Gastrocnemius medialis (tissue), 4 donors: ENCODE data around the gene AUTS2. TPM values are rescaled to one million over a fixed set of nuclear protein-coding genes. Genes with fewer than 3 reads are reported as not detected.

ENCODE experiments used
- ATAC-seq, 2 donors: fragments of 150-250 bp; one replicate each; pipeline ENCODE4 v1.9.1; 2016
- DNase-seq, 2 donors: peaks; one replicate each; pipeline ENCODE4 v3.0.0-alpha.2; 2019
- H3K27ac ChIP-seq, 4 donors: fragments of 200-600 bp; sonication (generic); 1 replicate in 1 of 4; 2 replicates in 3 of 4; pipeline ENCODE4 v1.5.1; 2016 to 2018; ENCODE audit warnings: mild to moderate bottlenecking in 2 of 4, moderate library complexity in 1 of 4
- H3K27me3 ChIP-seq, 3 donors: fragments of 200-600 bp; sonication (generic) in 2 of 3; 1 replicate in 1 of 3; 2 replicates in 2 of 3; pipeline versions ENCODE4 v1.5.1 to v1.6.0; 2016 to 2019; ENCODE audit warnings: mild to moderate bottlenecking in 1 of 3, moderate library complexity in 1 of 3
- H3K36me3 ChIP-seq, 2 donors: fragments of 200-600 bp; sonication (generic) in 1 of 2; one replicate each; pipeline ENCODE4 v1.5.1; 2017 to 2018
- H3K4me1 ChIP-seq, 2 donors: fragments of 200-600 bp; sonication (generic) in 1 of 2; one replicate each; pipeline ENCODE4 v1.5.1; 2016 to 2017; ENCODE audit warnings: mild to moderate bottlenecking in 2 of 2
- H3K4me3 ChIP-seq, 4 donors: fragments of 200-600 bp; sonication (generic) in 3 of 4; 1 replicate in 1 of 4; 2 replicates in 3 of 4; pipeline ENCODE4 v1.5.1; 2016 to 2019; ENCODE audit warnings: mild to moderate bottlenecking in 2 of 4
- H3K9me3 ChIP-seq, 3 donors: fragments of 200-600 bp; sonication (generic) in 2 of 3; 1 replicate in 1 of 3; 2 replicates in 2 of 3; pipeline ENCODE4 v1.5.1; 2016 to 2019
- CTCF ChIP-seq, 5 experiments: fragments of 450-650 bp in 3 of 5; fragments of 200-600 bp in 2 of 5; sonication (generic) in 2 of 5; IDR thresholded peaks in 4 of 5; conservative IDR thresholded peaks in 1 of 5; 1 replicate in 4 of 5; 2 replicates in 1 of 5; pipeline ENCODE4 v1.5.1; 2016 to 2019; ENCODE audit warnings: antibody characterized with exemption in 5 of 5, mild to moderate bottlenecking in 3 of 5, moderate library complexity in 3 of 5
- POLR2A ChIP-seq, 2 donors: fragments of 450-650 bp; IDR thresholded peaks; one replicate each; pipeline ENCODE4 v1.6.1; 2017; ENCODE audit warnings: antibody characterized with exemption in 2 of 2, mild to moderate bottlenecking in 2 of 2, moderate library complexity in 2 of 2
- in situ Hi-C, 4 donors: fragments of 200-750 bp; cut with MboI; loops; one replicate each; pipeline versions ENCODE4 v1.15.0 to v1.8.0; 2017; ENCODE audit warnings: low sequenced_read_pairs in 4 of 4
- intact Hi-C: fragments of 100-400 bp; cut with DNase I; formaldehyde crosslinking; loops from one replicate; pipeline ENCODE4 v1.15.1; 2023; ENCODE audit warnings: low total_unique reads
- total RNA-seq, 4 donors: library from RNA; depleted of rRNA; stranded (reverse); fragments of >200 nt; gene quantifications; one replicate each; pipeline versions ENCODE4 v1.1.0 to v1.2.3, GENCODE V29; 2016

The AUTS2 gene
- total RNA-seq, 4 donors from 2014 or later: 2.5 to 16.2 (median 8.5) TPM

- Histone ChIP-seq H3K27me3 (no peaks in the 10 kb centered on the region), H3K9me3 (no peaks in the 10 kb centered on the region), H3K27ac (no peak overlapping the region), H3K36me3 (no peaks in the 10 kb centered on the region), H3K4me3 (no peak overlapping the region), H3K4me1 (no peaks in the 10 kb centered on the region)
- in situ Hi-C loops (no loop called here), intact Hi-C loops (no loop called here)
- TF ChIP-seq CTCF (IDR thresholded peaks at IDR 0.05 in 4 of 5, conservative IDR thresholded peaks at IDR 0.05 in 1 of 5) (no peak), POLR2A (IDR thresholded peaks at IDR 0.05) (no peak)
- ATAC-seq: no peak
- no peak for DNase-seq
These were observed 979.9 kb downstream of the AUTS2 start for GRCh38 chr7:70578131-70578530.

DNA sequence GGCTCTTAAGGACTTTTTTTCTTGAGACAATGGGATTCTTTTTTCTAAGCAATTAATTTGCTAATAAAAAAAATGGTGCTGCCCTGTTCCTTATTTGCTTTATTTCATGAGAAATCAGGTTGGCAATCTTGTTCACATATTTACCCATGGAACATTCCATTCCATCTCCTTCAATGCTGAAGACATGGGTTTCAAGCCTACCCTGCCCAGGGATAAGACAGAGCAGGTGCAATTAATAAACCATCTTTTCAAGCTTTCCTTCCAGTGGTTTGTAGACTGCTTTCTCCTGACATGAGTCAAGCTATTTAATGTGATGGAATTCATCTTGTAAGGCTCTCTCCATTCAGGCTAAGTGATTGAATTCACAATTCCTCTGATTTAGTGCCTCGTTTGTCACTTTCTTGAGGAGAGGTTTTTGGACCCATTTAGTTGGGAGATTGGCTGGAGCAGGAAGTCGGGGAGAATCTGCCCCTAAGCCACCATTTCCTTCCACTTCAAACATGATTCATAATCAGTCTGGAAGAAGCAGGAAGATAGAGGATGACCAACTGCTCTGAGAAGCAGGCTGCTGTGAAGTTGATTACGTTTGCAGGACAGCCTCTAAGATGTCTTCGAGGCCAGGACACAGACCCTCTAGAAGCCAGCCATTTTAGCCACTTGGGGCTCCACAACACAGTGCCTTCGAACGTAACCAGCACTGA is 981.3 kb downstream of the AUTS2 start:
- in situ Hi-C loops: no loop called here

DNA sequence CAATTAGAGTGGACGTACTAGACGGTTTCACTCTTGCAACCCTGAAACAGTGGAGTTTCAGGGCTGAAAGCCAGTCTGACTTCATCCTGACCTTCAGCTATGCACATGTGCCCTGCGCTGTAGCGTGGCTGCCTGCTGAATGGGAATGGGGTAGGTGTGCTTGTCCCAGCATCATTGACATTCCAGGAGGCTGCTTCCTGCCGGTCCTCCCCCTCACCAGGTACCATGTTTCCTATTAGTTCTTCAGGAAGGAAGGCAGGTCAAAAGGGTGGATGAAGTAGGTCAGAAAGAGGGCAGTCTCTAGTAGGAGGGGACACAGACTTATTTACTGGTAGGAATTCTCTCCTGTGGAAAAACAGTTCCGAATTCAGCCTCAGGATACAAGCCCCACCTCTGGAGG is 981.9 kb downstream of the AUTS2 start:
- in situ Hi-C loops (no loop called here), intact Hi-C loops (loop anchor here (5.0 kb wide), 1 partner anchor 117 kb away; no protein-coding TSS in a partner anchor)

More for the DNA sequence above, 981.3 kb downstream of the AUTS2 start:
- Histone ChIP-seq H3K27ac (no peak overlapping the region), H3K27me3 (no peaks in the 10 kb centered on the region), H3K4me1 (peaks cover 5 to 8% of the 10 kb centered on the region in 2 donors), H3K36me3 (no peaks in the 10 kb centered on the region), H3K4me3 (no peak overlapping the region), H3K9me3 (no peaks in the 10 kb centered on the region)
- TF ChIP-seq CTCF (IDR thresholded peaks at IDR 0.05 in 4 of 5, conservative IDR thresholded peaks at IDR 0.05 in 1 of 5) (no peak), POLR2A (IDR thresholded peaks at IDR 0.05) (no peak)
- intact Hi-C loops: loop anchor here (5.0 kb wide), 1 partner anchor 118 kb away; no protein-coding TSS in a partner anchor
- no peak for DNase-seq
- ATAC-seq: no peak

DNA sequence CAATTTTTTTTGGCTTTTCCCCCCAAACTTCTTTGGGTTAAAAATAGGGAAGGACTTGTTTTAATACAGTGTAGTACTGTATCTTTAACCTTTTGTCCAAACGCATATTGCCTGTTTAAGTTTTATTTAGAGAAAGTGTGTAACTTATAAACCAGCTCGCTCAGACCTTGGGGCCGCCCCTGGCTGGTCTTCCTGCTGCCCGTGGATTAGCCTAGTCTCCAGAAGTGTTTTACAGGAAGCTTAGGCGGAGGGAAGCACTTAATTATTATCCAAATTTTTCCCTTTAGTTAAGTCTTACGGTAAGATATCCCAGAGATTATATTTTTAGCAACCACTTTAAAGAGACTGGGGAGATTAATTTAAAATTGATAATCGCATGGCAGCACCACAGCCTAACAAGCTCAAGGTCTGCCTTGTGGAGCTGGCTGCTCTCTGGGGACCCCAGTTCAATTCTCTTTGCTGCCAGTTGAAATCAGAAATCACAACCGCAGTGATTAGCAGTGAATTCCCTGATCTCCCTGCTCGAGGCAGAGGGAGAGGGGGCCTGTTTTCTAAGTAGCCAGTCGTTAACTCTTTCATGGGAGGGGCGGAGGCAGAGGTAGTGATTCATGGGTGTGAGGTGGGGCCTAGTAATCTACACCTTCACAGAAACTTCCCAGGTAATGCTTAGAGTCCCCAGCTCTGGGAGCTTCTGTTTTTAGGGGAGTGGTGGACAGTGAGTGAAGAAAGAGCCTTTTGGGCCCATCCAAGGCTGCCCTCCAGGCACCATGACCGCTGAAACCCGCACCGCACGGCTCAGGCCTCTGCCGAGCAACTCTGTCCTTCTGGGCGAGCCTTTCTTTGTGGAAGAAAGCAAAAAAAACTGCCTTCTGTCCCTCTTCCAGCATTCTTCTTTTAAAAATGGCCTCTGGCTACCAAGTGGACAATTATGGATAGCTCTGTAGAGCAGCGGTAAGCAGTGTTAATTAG is 984.9 kb downstream of the AUTS2 start:
- Histone ChIP-seq H3K27ac (no peak overlapping the region), H3K9me3 (no peaks in the 10 kb centered on the region), H3K27me3 (no peaks in the 10 kb centered on the region), H3K4me3 (no peak overlapping the region), H3K4me1 (peaks cover 5 to 10% of the 10 kb centered on the region in 2 donors), H3K36me3 (no peaks in the 10 kb centered on the region)
- ATAC-seq: no peak
- in situ Hi-C loops (no loop called here), intact Hi-C loops (loop anchor here (5.0 kb wide), 1 partner anchor 114 kb away; no protein-coding TSS in a partner anchor)
- DNase-seq: no peak
- TF ChIP-seq CTCF (IDR thresholded peaks at IDR 0.05 in 4 of 5, conservative IDR thresholded peaks at IDR 0.05 in 1 of 5) (no peak), POLR2A (IDR thresholded peaks at IDR 0.05) (no peak)

More for the DNA sequence above, 981.9 kb downstream of the AUTS2 start:
- H3K9me3 ChIP-seq: no peaks in the 10 kb centered on the region
- DNase-seq (no peak), ATAC-seq (no peak)
- no peaks in the 10 kb centered on the region for H3K27me3 ChIP-seq
- no peak for TF ChIP-seq CTCF (IDR thresholded peaks at IDR 0.05 in 4 of 5, conservative IDR thresholded peaks at IDR 0.05 in 1 of 5)
- no peak for TF ChIP-seq POLR2A (IDR thresholded peaks at IDR 0.05)
- no peak overlapping the region for H3K27ac ChIP-seq
- H3K36me3 ChIP-seq: no peaks in the 10 kb centered on the region
- peaks cover 5 to 10% of the 10 kb centered on the region in 2 donors for H3K4me1 ChIP-seq
- H3K4me3 ChIP-seq: no peak overlapping the region
